HG02884 (cell line): ENCODE measurements around the gene ZNF557.
"Not testable (repeated sequence)": the region's sequence is repeated elsewhere in the genome, so short reads cannot be mapped to it uniquely, and the experiment has no call there.

Experiments used
- ATAC-seq: cut with Tn5 transposase; IDR thresholded peaks from one replicate; pipeline ENCODE4 v1.9.1; 2021; ENCODE audit warnings: mild to moderate bottlenecking, moderate library complexity; ENCODE audit not compliant: unreplicated experiment

ZNF557 gene

GRCh38 chr19:7069042-7069903 is at the start of gene ZNF557:
TSS of gene ZNF557 (plus strand) at chr19:7069703. CDS start at chr19:7075075, 5,372 bp downstream.
- peak; percentile 84 for ATAC-seq

DNA sequence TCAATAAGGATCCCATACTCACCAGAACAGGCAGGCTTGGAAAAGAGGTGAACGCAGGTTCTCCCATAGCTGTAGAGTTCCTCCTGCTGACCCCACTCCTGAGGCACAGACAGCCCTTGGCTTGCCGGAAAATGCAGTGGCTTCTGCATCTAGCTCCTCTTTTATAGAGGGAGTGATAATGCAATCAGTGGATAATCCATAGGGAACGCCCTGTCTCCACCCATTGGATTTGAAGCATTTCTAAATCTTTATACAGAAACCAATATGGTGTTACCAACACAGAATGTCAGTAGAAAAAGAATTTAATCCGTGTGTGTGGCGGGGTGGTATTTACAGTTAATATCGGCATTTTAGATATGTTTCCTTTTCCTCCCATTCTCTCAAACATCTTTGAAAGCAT is 48.2 kb upstream of the ZNF557 start, which contains the start of gene MBD3L2B:
Gene MBD3L2B (minus strand): TSS at position 101 of the 400 bp plus-strand sequence. CDS start 34 bp downstream, at position 67.
- ATAC-seq: not testable (repeated sequence)

DNA sequence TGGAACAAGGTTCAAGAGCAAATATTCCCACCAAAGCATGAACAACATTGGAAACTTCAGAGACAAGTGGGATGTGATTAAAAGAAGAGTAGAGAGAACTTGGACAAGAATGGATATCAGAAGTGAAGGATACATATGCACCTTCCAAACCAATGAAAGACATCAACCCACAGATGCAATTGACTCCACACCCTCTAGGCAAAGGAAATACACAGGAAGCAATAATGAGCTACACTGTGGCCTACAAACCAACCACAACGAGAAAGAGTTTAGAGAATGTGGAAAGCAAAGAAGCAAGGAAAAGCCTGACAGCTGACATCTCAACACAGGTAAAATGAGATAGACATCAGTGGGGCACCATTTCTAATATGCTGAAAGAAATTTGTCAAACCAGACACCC is 40.7 kb upstream of the ZNF557 start:
- not testable (repeated sequence) for ATAC-seq

DNA sequence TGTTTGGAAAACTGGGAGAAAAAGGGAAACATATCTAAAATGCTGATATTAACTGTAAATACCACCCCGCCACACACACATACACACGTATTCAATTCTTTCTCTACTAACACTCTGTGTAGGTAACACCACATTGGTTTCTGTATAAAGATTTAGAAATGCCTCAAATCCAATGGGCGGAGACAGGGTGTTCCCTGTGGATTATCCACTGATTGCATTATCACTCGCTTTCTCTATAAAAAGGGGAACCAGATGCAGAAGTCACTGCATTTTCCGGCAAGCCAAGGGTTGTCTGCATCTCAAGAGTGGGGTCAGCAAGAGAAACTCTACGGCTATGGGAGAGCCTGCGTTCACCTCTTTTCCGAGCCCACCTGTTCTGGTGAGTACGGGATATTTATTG is 39.2 kb upstream of the ZNF557 start, which contains the start of gene MBD3L5:
Gene MBD3L5 (plus strand): TSS at position 301 of the 400 bp plus-strand sequence. CDS start 34 bp downstream, at position 335.
- ATAC-seq: not testable (repeated sequence)

DNA sequence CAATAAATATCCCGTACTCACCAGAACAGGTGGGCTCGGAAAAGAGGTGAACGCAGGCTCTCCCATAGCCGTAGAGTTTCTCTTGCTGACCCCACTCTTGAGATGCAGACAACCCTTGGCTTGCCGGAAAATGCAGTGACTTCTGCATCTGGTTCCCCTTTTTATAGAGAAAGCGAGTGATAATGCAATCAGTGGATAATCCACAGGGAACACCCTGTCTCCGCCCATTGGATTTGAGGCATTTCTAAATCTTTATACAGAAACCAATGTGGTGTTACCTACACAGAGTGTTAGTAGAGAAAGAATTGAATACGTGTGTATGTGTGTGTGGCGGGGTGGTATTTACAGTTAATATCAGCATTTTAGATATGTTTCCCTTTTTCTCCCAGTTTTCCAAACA is 29.4 kb upstream of the ZNF557 start, which contains the start of gene MBD3L4:
Gene MBD3L4 (minus strand): TSS at position 101 of the 400 bp plus-strand sequence. CDS start 35 bp downstream, at position 66.
- ATAC-seq: not testable (repeated sequence)

GRCh38 chr19:7041563-7041962 is 27.9 kb upstream of the ZNF557 start:
- ATAC-seq: not testable (repeated sequence)

GRCh38 chr19:7049021-7049420 is 20.5 kb upstream of the ZNF557 start, which contains the start of gene MBD3L2:
TSS of gene MBD3L2 (plus strand) at chr19:7049321. CDS start at chr19:7049374, 53 bp downstream.
- not testable (repeated sequence) for ATAC-seq

GRCh38 chr19:7051421-7051820 is 18.1 kb upstream of the ZNF557 start:
- ATAC-seq: not testable (repeated sequence)

DNA sequence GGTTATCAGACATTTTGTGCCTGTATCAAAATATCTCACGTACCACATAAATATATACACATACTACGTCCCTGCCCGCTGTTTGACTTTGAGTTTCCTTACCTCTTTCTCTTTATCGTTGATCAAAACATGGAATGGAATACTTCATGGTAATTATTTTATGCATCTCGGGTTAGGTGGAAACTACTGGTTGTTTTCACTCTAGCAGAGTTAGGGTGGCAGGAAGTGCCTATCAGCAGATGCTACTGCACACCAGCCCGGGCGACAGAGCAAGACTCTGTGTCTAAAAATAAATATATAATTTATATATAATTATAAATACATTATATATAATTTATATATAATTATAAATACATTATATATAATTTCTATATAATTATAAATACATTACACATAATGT is 16.6 kb upstream of the ZNF557 start:
- ATAC-seq: not testable (repeated sequence)

- ATAC-seq: not testable (repeated sequence)
Measured at GRCh38 chr19:7054635-7055368, 14.7 kb upstream of the ZNF557 start.

DNA sequence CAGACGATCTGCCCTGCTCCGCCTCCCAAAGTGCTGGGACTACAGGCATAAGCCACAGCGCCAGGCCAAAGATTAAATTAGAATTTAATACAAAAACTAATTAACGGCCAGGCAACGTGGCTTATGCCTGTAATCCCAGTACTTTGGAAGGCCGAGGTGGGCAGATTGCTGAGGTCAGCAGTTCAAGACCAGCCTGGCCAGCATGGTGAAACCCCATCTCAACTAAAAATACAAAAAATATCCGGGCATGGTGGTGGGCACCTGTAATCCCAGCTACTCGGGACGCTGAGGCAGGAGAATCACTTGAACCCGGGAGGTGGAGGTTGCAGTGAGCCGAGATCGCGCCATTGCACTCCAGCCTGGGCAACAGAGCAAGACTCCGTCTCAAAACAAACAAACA is 13.8 kb upstream of the ZNF557 start:
- ATAC-seq: not testable (repeated sequence)

GRCh38 chr19:7056371-7056770 is 13.1 kb upstream of the ZNF557 start:
- not testable (repeated sequence) for ATAC-seq

DNA sequence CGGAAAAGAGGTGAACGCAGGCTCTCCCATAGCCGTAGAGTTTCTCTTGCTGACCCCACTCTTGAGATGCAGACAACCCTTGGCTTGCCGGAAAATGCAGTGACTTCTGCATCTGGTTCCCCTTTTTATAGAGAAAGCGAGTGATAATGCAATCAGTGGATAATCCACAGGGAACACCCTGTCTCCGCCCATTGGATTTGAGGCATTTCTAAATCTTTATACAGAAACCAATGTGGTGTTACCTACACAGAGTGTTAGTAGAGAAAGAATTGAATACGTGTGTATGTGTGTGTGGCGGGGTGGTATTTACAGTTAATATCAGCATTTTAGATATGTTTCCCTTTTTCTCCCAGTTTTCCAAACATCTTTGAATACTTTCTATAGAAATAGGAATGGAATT is 10.9 kb upstream of the ZNF557 start, which contains the start of gene MBD3L3:
Gene MBD3L3 (minus strand): TSS at position 101 of the 400 bp plus-strand sequence. CDS start 71 bp downstream, at position 30.
- ATAC-seq: not testable (repeated sequence)

- ATAC-seq: not testable (repeated sequence)
Measured at GRCh38 chr19:7059977-7060376, 9.5 kb upstream of the ZNF557 start.

- no peak for ATAC-seq
Measured at GRCh38 chr19:7063339-7063738, 6.2 kb upstream of the ZNF557 start.

DNA sequence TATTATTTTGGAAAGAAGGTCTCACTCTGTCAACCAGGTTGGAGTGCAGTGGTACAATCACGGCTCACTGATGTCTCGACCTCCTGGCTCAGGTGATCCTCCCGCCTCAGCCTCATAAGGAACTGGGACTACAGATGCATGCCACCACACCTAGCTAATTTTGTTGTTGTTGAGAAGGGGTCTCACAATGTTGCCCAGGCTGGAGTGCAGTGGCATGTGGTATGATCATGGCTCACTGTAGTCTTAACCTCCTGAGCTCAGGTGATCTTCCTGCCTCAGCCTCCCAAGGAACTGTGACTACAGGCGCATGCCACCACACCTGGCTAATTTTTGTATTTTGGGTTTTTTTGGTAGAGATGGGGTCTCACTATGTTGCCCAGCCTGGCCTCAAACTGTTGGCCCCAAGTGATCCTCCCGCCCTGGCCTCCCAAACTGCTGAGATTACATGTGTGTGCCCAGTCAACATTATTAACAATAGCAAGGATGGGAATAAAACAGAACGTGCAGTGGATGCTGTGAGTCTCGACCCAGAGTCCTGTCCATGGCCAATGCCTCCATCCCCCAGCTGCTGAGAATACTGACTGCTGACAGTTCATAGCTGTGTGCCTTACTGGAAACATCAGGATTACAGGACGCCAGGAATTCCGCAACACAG is 5.6 kb upstream of the ZNF557 start:
- no peak for ATAC-seq

DNA sequence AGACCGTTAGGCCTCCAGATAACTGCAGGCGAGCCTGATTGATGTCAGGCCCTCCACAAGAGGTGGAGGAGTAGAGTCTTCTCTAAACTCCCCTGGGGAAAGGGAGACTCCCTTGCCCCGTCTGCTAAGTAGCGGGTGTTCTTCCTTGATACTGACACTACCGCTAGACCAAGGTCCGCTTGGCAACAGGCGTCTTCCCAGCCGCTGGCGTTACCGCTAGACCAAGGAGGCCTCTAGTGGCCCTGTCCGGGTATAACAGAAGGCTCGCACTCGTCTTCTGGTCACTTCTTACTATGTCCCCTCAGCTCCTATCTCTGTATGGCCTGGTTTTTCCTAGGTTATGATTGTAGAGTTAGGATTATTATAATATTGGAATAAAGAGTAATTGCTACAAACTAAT is 2.4 kb upstream of the ZNF557 start:
- ATAC-seq: not testable (repeated sequence)

- ATAC-seq: no peak
Measured at GRCh38 chr19:7067716-7068115, 1.8 kb upstream of the ZNF557 start.

GRCh38 chr19:7068599-7068998 is 904 bp upstream of the ZNF557 start:
- ATAC-seq: no peak

DNA sequence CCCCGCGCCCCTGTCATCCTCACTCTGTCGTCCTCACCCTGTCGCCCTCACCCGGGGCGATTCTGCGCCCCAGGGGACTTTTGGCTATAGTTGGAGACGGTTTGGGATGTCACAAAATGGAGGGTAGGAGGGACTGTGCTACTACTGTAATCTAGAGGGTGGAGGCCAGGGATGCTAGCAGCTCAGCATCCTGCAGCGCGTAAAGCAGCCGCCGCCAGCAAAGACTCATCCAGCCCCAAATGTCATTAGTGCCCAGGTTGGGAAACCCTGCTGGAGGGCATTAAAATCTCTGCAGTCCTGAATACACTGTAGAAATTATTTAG is 362 bp downstream of the ZNF557 start:
- no peak for ATAC-seq

DNA sequence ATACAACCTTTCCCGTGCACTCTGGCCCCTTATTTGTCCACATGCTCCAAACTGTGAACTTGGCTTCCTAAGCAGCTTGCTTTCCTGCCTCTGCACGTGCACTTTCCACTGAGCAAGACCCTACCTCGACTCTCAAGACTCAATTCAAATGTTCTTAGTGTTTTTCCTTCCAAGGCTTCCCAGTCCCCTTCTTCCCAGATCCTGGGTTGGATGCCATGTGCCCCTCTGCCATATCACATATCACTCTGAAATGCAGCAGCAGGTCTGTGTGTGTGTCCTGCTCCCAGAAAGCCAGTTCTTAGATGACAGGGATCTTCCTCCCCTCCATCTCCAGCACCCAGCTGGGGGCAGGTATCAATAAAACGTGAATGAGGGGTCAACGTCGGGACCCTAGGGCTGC is 3.0 kb downstream of the ZNF557 start:
- no peak for ATAC-seq
